Caco-2 (cell line): ENCODE results near the gene SH3TC1. TPM values are rescaled to one million over a fixed set of nuclear protein-coding genes. Genes with fewer than 3 reads are reported as not detected.

Experiments
- BruUV-seq: library from RNA; stranded (reverse); fragments of 400-500 nt; replicated peaks from 2 replicates; lab custom pipeline; 2021; lab: Mats Ljungman, UMichigan
- CTCF ChIA-PET: fragments of 300-600 bp; sonication (Branson Sonifier 250); formaldehyde crosslinking; loops from one replicate; lab custom pipeline; 2022; ENCODE audit warnings: antibody characterized with exemption; lab: Charles Lee
- POLR2A ChIA-PET: fragments of 300-600 bp; sonication (Branson Sonifier 250); formaldehyde crosslinking; loops from one replicate; lab custom pipeline; 2022; ENCODE audit warnings: antibody characterized with exemption; lab: Charles Lee
- DNase-seq, 2 experiments: peaks; one replicate each; pipeline versions ENCODE4 v3.0.0 to v3.0.0-alpha.2; 2020 to 2022
- H3K27me3 ChIP-seq: replicated peaks from 2 replicates; pipeline ENCODE4 v1.6.0; 2011; ENCODE audit warnings: low read length; ENCODE audit not compliant: control insufficient read depth, insufficient read depth
- H3K36me3 ChIP-seq: 2 replicates; pipeline ENCODE4 v1.5.1; 2011; ENCODE audit warnings: low read length; ENCODE audit not compliant: control insufficient read depth, insufficient read depth
- H3K4me1 ChIP-seq: fragments of 250-450 bp; sonication (Bioruptor Pico); 2 replicates; pipeline ENCODE4 v1.5.1; 2020; ENCODE audit warnings: mild to moderate bottlenecking
- H3K4me3 ChIP-seq: 2 replicates; pipeline ENCODE4 v1.5.1; 2011; ENCODE audit warnings: low read depth, mild to moderate bottlenecking, control low read depth, low read length
- H3K9me3 ChIP-seq: fragments of 250-450 bp; sonication (Bioruptor Pico); 2 replicates; pipeline ENCODE4 v1.5.1; 2020; ENCODE audit warnings: mild to moderate bottlenecking, moderate library complexity
- H3K27ac Mint-ChIP-seq: one replicate; pipeline ENCODE4 v1.8.0; 2022; ENCODE audit warnings: mixed read lengths; ENCODE audit not compliant: unreplicated experiment
- H3K27me3 Mint-ChIP-seq: one replicate; pipeline ENCODE4 v1.8.0; 2022; ENCODE audit warnings: mixed read lengths; ENCODE audit not compliant: insufficient read depth, unreplicated experiment
- H3K36me3 Mint-ChIP-seq: one replicate; pipeline ENCODE4 v1.8.0; 2022; ENCODE audit warnings: mild to moderate bottlenecking, mixed read lengths; ENCODE audit not compliant: insufficient read depth, unreplicated experiment
- H3K4me1 Mint-ChIP-seq: one replicate; pipeline ENCODE4 v1.8.0; 2022; ENCODE audit warnings: low read depth, mixed read lengths; ENCODE audit not compliant: unreplicated experiment
- H3K4me3 Mint-ChIP-seq: one replicate; pipeline ENCODE4 v1.8.0; 2022; ENCODE audit warnings: mild to moderate bottlenecking, moderate library complexity, mixed read lengths; ENCODE audit not compliant: unreplicated experiment
- H3K9me3 Mint-ChIP-seq: one replicate; pipeline ENCODE4 v1.8.0; 2022; ENCODE audit warnings: mixed read lengths; ENCODE audit not compliant: unreplicated experiment
- CTCF ChIP-seq, 2 experiments: fragments of 200-600 bp in 1 of 2; IDR thresholded peaks; 1 replicate in 1 of 2; 2 replicates in 1 of 2; pipeline versions ENCODE4 v1.5.1 to v1.8.0; 2011 to 2022; ENCODE audit warnings: antibody characterized with exemption in 1 of 2, control low read depth in 1 of 2, inconsistent platforms in 1 of 2, low read depth in 1 of 2, low read length in 1 of 2, mild to moderate bottlenecking in 1 of 2, moderate library complexity in 1 of 2; ENCODE audit not compliant: insufficient read depth in 1 of 2, severe bottlenecking in 1 of 2, unreplicated experiment in 1 of 2
- intact Hi-C: fragments of 100-400 bp; cut with micrococcal nuclease; formaldehyde crosslinking; loops from one replicate; pipeline ENCODE4 v1.10.0; 2022; ENCODE audit not compliant: unreplicated experiment
- total RNA-seq: library from RNA; stranded (reverse); gene quantifications from 2 replicates; pipeline ENCODE4 v1.2.3, GENCODE V29; 2022

Gene SH3TC1
- total RNA-seq, 1 experiment from 2014 or later, result 18.6 TPM

- no peaks in the 10 kb centered on the region for H3K27me3 Mint-ChIP-seq
- POLR2A ChIA-PET, result no interaction called here
- BruUV-seq, result no TSS peak
- no peaks in the 10 kb centered on the region for H3K9me3 ChIP-seq
- no peak for TF ChIP-seq CTCF (IDR thresholded peaks at IDR 0.05; ENCODE audit: insufficient read depth in 1 of 2, low read depth in 1 of 2, low read length in 1 of 2, severe bottlenecking in 1 of 2, unreplicated experiment in 1 of 2)
- no peaks in the 10 kb centered on the region for H3K27me3 ChIP-seq
- no peak overlapping the region for H3K4me3 Mint-ChIP-seq
- H3K27ac Mint-ChIP-seq, result peak overlapping the region; percentile 7
- H3K4me1 Mint-ChIP-seq, result no peaks in the 10 kb centered on the region
- CTCF ChIA-PET, result no interaction called here
- no peak for DNase-seq
- no peak overlapping the region for H3K4me3 ChIP-seq
- intact Hi-C loops, result no loop called here
- H3K9me3 Mint-ChIP-seq, result no peaks in the 10 kb centered on the region
- H3K4me1 ChIP-seq, result no peaks in the 10 kb centered on the region
- H3K36me3 ChIP-seq, result no peaks in the 10 kb centered on the region; the same call in 1 of the 2 replicates
- no peaks in the 10 kb centered on the region for H3K36me3 Mint-ChIP-seq
Measured at GRCh38 chr4:8209181-8209874, 10.2 kb downstream of the SH3TC1 start.

- DNase-seq, result no peak
- H3K27me3 ChIP-seq, result no peaks in the 10 kb centered on the region
- H3K4me3 Mint-ChIP-seq, result no peak overlapping the region
- intact Hi-C loops, result no loop called here
- no peaks in the 10 kb centered on the region for H3K4me1 ChIP-seq
- no peaks in the 10 kb centered on the region for H3K36me3 Mint-ChIP-seq
- no peaks in the 10 kb centered on the region for H3K27me3 Mint-ChIP-seq
- H3K4me1 Mint-ChIP-seq, result no peaks in the 10 kb centered on the region
- H3K4me3 ChIP-seq, result no peak overlapping the region
- ChIA-PET CTCF (interaction anchor here (1.2 kb wide), 1 partner anchor 33 kb away, joined by 3 read pairs; no protein-coding TSS in a partner anchor), POLR2A (no interaction called here)
- H3K27ac Mint-ChIP-seq, result no peak overlapping the region
- H3K9me3 ChIP-seq, result no peaks in the 10 kb centered on the region
- H3K36me3 ChIP-seq, result no peaks in the 10 kb centered on the region; the same call in 1 of the 2 replicates
- no TSS peak for BruUV-seq
- no peaks in the 10 kb centered on the region for H3K9me3 Mint-ChIP-seq
- no peak for TF ChIP-seq CTCF (IDR thresholded peaks at IDR 0.05; ENCODE audit: insufficient read depth in 1 of 2, low read depth in 1 of 2, low read length in 1 of 2, severe bottlenecking in 1 of 2, unreplicated experiment in 1 of 2)
Measured at GRCh38 chr4:8210010-8210409, 10.9 kb downstream of the SH3TC1 start.

GRCh38 chr4:8210616-8211015 lies 11.5 kb downstream of the SH3TC1 start:
- no peak for DNase-seq
- POLR2A ChIA-PET, result no interaction called here
- no peaks in the 10 kb centered on the region for H3K4me1 ChIP-seq
- no peak for TF ChIP-seq CTCF (IDR thresholded peaks at IDR 0.05; ENCODE audit: insufficient read depth in 1 of 2, low read depth in 1 of 2, low read length in 1 of 2, severe bottlenecking in 1 of 2, unreplicated experiment in 1 of 2)
- Mint-ChIP-seq H3K4me3 (no peak overlapping the region), H3K27ac (no peak overlapping the region), H3K4me1 (no peaks in the 10 kb centered on the region), H3K27me3 (no peaks in the 10 kb centered on the region), H3K36me3 (no peaks in the 10 kb centered on the region), H3K9me3 (no peaks in the 10 kb centered on the region)
- no peaks in the 10 kb centered on the region for H3K27me3 ChIP-seq
- CTCF ChIA-PET, result interaction anchor here (1.2 kb wide), 1 partner anchor 34 kb away, joined by 3 read pairs; no protein-coding TSS in a partner anchor
- H3K4me3 ChIP-seq, result no peak overlapping the region
- no peaks in the 10 kb centered on the region; the same call in 1 of the 2 replicates for H3K36me3 ChIP-seq
- intact Hi-C loops, result no loop called here
- BruUV-seq, result no TSS peak
- H3K9me3 ChIP-seq, result no peaks in the 10 kb centered on the region
